RWPE2 (cell line): ENCODE data around the gene USP31.

Experiments
- ATAC-seq: fragments of 200-7000 bp; cut with Tn5 transposase; 3 replicates; pipeline ENCODE4 v1.9.1; 2021; ENCODE audit warnings: low read depth
- DNase-seq: peaks from one replicate; pipeline ENCODE4 v3.0.0-alpha.2; 2020; ENCODE audit warnings: low spot score
- H3K27ac ChIP-seq: fragments of 450-650 bp; 2 replicates; pipeline ENCODE4 v1.5.1; 2017; ENCODE audit warnings: mild to moderate bottlenecking; ENCODE audit not compliant: poor library complexity, severe bottlenecking
- H3K27me3 ChIP-seq: fragments of 250-450 bp; sonication (Bioruptor Pico); 2 replicates; pipeline ENCODE4 v1.5.1; 2021; ENCODE audit warnings: mild to moderate bottlenecking, moderate library complexity; ENCODE audit not compliant: insufficient read depth, poor library complexity, severe bottlenecking
- H3K36me3 ChIP-seq: fragments of 250-450 bp; sonication (Bioruptor Pico); 2 replicates; pipeline ENCODE4 v1.5.1; 2020; ENCODE audit warnings: low read depth, mild to moderate bottlenecking, moderate library complexity
- H3K4me1 ChIP-seq: fragments of 250-450 bp; sonication (Bioruptor Pico); 2 replicates; pipeline ENCODE4 v1.5.1; 2021; ENCODE audit warnings: mild to moderate bottlenecking, moderate library complexity; ENCODE audit not compliant: insufficient read depth, poor library complexity, severe bottlenecking
- H3K4me3 ChIP-seq: fragments of 250-450 bp; sonication (Bioruptor Pico); 2 replicates; pipeline ENCODE4 v1.5.1; 2021; ENCODE audit warnings: mild to moderate bottlenecking, moderate library complexity; ENCODE audit not compliant: severe bottlenecking
- H3K9me3 ChIP-seq: fragments of 250-450 bp; sonication (Bioruptor Pico); 2 replicates; pipeline ENCODE4 v1.5.1; 2021; ENCODE audit warnings: mild to moderate bottlenecking, moderate library complexity; ENCODE audit not compliant: severe bottlenecking
- TF ChIP-seq, protein P1 (sequence below): fragments of 450-650 bp; IDR thresholded peaks from one replicate; pipeline ENCODE4 v1.5.1; 2017; ENCODE audit warnings: mild to moderate bottlenecking, moderate library complexity; ENCODE audit not compliant: poor library complexity, severe bottlenecking

USP31 gene

DNA sequence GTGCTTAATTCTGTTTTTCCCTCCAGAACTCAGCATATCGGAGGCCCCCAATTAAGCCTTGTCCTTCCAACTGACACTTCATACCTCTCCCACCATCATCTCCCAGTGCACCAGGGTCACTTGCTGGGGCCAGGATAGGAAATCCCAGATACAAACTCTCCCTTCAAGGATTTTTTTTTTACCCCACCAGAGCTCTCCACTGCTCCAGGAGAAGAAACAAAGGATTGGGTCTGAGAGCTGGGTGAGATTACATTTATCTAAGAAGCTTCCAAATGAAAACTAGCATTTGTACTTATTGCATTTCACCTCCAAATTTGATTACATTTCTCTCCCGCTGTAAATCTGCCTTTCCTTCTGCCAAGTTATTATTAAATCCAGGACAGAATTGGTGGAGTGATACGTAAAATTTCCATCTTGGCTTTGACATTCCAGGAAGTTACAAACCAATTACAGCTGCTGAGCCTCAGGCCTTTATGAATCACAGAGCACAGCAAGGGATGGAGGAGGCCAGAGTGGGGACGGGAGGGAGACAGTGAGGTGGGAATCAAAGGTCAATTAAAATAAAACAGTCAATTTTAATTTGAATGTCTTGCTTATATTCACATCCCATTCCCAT lies 123.5 kb downstream of the USP31 start:
- H3K4me3 ChIP-seq: no peak overlapping the region
- DNase-seq (no peak), ATAC-seq (no peak)
- no peaks in the 10 kb centered on the region for H3K4me1 ChIP-seq
- TF ChIP-seq, protein P1, sequence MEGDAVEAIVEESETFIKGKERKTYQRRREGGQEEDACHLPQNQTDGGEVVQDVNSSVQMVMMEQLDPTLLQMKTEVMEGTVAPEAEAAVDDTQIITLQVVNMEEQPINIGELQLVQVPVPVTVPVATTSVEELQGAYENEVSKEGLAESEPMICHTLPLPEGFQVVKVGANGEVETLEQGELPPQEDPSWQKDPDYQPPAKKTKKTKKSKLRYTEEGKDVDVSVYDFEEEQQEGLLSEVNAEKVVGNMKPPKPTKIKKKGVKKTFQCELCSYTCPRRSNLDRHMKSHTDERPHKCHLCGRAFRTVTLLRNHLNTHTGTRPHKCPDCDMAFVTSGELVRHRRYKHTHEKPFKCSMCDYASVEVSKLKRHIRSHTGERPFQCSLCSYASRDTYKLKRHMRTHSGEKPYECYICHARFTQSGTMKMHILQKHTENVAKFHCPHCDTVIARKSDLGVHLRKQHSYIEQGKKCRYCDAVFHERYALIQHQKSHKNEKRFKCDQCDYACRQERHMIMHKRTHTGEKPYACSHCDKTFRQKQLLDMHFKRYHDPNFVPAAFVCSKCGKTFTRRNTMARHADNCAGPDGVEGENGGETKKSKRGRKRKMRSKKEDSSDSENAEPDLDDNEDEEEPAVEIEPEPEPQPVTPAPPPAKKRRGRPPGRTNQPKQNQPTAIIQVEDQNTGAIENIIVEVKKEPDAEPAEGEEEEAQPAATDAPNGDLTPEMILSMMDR: no peak
- H3K27ac ChIP-seq: no peak overlapping the region
- no peaks in the 10 kb centered on the region for H3K36me3 ChIP-seq
- H3K27me3 ChIP-seq: no peaks in the 10 kb centered on the region
- H3K9me3 ChIP-seq: no peaks in the 10 kb centered on the region

DNA sequence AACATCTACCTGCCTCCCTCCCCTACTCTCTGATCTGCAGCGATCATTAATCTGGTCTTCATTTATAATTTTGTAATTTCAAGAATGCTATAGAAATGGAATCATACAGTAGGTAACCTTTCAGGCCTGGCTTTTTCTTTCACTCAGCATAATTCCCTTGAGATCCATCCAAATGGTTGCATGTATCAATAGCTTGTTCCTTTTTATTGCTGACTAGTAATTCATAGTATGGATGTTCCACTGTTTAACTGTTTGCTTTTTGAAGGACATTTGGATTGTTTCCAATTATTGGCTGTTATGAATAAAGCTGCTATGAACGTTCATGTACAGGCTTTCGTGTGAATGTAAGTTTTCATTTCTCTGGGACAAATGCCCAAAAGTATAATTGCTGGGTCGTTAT lies 125.2 kb downstream of the USP31 start:
- H3K36me3 ChIP-seq: no peaks in the 10 kb centered on the region
- ATAC-seq (no peak), DNase-seq (no peak)
- H3K27ac ChIP-seq: no peak overlapping the region
- TF ChIP-seq, protein P1: no peak
- H3K4me1 ChIP-seq: no peaks in the 10 kb centered on the region
- no peak overlapping the region for H3K4me3 ChIP-seq
- no peaks in the 10 kb centered on the region for H3K27me3 ChIP-seq
- H3K9me3 ChIP-seq: no peaks in the 10 kb centered on the region

DNA sequence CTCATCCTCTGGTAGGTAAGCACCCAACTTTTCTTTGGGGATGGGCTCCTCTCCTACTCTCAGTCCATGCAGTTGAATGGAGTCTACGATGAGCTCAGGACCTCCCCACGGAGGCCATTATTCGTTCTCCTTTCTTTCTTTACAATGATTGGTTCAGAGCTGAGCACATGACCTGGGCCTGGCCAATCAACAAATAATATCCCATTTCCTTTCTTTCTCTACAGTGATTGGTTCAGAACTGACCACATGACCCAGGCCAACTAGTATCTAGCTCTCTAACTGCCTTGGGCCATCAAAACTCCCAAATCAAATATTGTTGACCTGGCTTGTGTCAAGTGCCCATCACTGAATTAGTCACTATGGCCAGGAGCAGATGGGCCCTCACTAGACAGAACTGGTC lies 129.2 kb downstream of the USP31 start:
- H3K9me3 ChIP-seq: no peaks in the 10 kb centered on the region
- ATAC-seq (no peak), DNase-seq (no peak)
- TF ChIP-seq, protein P1: no peak
- H3K27me3 ChIP-seq: no peaks in the 10 kb centered on the region
- no peaks in the 10 kb centered on the region for H3K4me1 ChIP-seq
- H3K36me3 ChIP-seq: no peaks in the 10 kb centered on the region
- no peak overlapping the region for H3K4me3 ChIP-seq
- H3K27ac ChIP-seq: no peak overlapping the region

DNA sequence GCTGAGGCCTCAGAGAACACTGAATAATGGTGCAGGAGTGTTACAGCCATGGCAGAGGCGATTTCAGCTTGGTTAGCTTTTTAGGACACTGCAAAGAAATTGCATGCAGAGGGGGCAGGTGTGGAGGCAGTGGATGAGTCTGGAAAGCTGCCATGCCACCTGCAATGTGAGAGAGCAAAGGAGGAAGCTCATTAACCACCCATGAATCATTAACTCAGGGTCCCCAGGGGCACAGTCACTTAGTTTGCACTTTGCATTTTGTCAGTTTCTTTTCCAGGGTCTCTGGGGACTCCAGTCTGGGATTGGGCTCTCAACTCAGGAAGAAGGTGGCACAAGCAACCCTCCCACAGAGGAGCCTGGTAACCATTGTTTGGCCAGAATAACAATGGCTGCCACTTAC lies 132.9 kb downstream of the USP31 start:
- no peak overlapping the region for H3K27ac ChIP-seq
- no peak overlapping the region for H3K4me3 ChIP-seq
- TF ChIP-seq, protein P1: no peak
- no peaks in the 10 kb centered on the region for H3K27me3 ChIP-seq
- H3K4me1 ChIP-seq: no peaks in the 10 kb centered on the region
- no peaks in the 10 kb centered on the region for H3K9me3 ChIP-seq
- no peaks in the 10 kb centered on the region for H3K36me3 ChIP-seq
- DNase-seq: no peak
- ATAC-seq: no peak

DNA sequence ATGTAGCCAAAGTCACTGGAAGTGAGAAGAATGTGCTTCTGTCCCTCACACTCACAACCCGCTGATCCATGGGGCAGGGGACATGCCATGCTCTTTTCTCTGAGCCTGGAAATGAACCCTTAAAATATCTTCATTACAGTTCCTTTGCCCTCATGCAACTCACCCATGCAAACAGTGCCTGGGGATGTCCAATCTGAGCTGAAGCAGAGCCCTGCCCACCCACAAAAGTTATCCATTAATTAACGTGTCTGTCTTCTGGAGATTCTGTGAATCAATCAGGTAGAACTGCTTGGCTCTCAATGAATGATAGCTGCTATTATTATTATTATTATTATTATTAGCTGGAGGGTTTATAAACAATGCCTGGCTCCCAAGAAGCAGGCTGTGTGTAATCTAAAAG lies 133.7 kb downstream of the USP31 start:
- no peak for DNase-seq
- Histone ChIP-seq H3K4me3 (no peak overlapping the region), H3K9me3 (no peaks in the 10 kb centered on the region), H3K36me3 (no peaks in the 10 kb centered on the region), H3K4me1 (no peaks in the 10 kb centered on the region), H3K27me3 (no peaks in the 10 kb centered on the region), H3K27ac (no peak overlapping the region)
- ATAC-seq: no peak
- TF ChIP-seq, protein P1: no peak
